Thoracic aorta (tissue), 2 donors: ENCODE results near the gene RUBCN. TPM values are rescaled to one million over a fixed set of nuclear protein-coding genes. Genes with fewer than 3 reads are reported as not detected.

Experiments
- ATAC-seq: fragments of 150-250 bp; one replicate; pipeline ENCODE4 v1.8.0; 2017; ENCODE audit warnings: low read depth; ENCODE audit not compliant: insufficient number of reproducible peaks, low FRiP score
- DNase-seq: peaks from one replicate; pipeline ENCODE4 v3.0.0-alpha.2; 2020; ENCODE audit warnings: low spot score
- H3K27ac ChIP-seq, 2 donors: fragments of 200-600 bp; sonication (generic); 1 replicate in 1 of 2; 2 replicates in 1 of 2; pipeline ENCODE4 v1.5.1; 2016; ENCODE audit warnings: mild to moderate bottlenecking in 2 of 2, moderate library complexity in 2 of 2
- H3K27me3 ChIP-seq: fragments of 200-600 bp; sonication (generic); replicated peaks from 2 replicates; pipeline ENCODE4 v1.6.0; 2016; ENCODE audit warnings: mild to moderate bottlenecking; ENCODE audit not compliant: insufficient read depth
- H3K36me3 ChIP-seq: fragments of 200-600 bp; sonication (generic); one replicate; pipeline ENCODE4 v1.5.1; 2016
- H3K4me1 ChIP-seq, 2 donors: fragments of 200-600 bp; sonication (generic); 1 replicate in 1 of 2; 2 replicates in 1 of 2; pipeline versions ENCODE4 v1.5.1 to v1.6.0; 2016; ENCODE audit warnings: low read depth in 2 of 2, mild to moderate bottlenecking in 1 of 2; ENCODE audit not compliant: control insufficient read depth in 1 of 2
- H3K4me3 ChIP-seq: fragments of 200-600 bp; sonication (generic); 2 replicates; pipeline ENCODE4 v1.5.1; 2016; ENCODE audit warnings: mild to moderate bottlenecking
- H3K9me3 ChIP-seq: fragments of 200-600 bp; sonication (generic); 2 replicates; pipeline ENCODE4 v1.5.1; 2016
- total RNA-seq, 2 donors: library from RNA; depleted of rRNA; stranded (reverse); fragments of >200 nt; gene quantifications; one replicate each; pipeline versions ENCODE4 v1.1.0 to v1.2.3, GENCODE V29; 2016
- TF ChIP-seq, protein P1 (sequence below): fragments of 200-600 bp; sonication (generic); IDR thresholded peaks from one replicate; pipeline ENCODE4 v1.5.1; 2019; ENCODE audit warnings: antibody characterized with exemption

RUBCN gene
- total RNA-seq, 2 donors from 2014 or later = 52.1 to 67.3 TPM

DNA sequence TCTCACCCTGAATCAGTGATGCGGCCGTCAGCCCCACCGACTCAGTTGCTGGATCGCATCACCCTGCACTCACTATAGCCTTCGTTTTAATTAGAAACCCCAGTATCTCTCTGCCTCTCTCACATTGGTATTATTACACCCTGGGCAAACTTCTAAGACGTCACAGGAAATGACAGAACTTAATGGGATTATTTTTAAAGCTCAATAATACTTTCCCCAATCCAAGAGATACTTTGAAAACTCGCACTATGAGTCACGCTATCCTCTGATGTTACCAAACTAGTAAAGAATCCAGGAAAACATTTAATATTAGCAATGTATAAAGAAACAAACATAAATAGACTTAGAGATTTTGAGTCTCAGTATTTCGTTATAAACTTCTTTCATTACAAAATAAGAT is 36.6 kb downstream of the RUBCN start:
- ATAC-seq (no peak), DNase-seq (no peak)
- Histone ChIP-seq H3K36me3 (peaks cover 40% of the 10 kb centered on the region), H3K27ac (no peak overlapping the region), H3K4me3 (no peak overlapping the region), H3K9me3 (no peaks in the 10 kb centered on the region), H3K27me3 (no peaks in the 10 kb centered on the region), H3K4me1 (no peaks in the 10 kb centered on the region)
- TF ChIP-seq, protein P1, sequence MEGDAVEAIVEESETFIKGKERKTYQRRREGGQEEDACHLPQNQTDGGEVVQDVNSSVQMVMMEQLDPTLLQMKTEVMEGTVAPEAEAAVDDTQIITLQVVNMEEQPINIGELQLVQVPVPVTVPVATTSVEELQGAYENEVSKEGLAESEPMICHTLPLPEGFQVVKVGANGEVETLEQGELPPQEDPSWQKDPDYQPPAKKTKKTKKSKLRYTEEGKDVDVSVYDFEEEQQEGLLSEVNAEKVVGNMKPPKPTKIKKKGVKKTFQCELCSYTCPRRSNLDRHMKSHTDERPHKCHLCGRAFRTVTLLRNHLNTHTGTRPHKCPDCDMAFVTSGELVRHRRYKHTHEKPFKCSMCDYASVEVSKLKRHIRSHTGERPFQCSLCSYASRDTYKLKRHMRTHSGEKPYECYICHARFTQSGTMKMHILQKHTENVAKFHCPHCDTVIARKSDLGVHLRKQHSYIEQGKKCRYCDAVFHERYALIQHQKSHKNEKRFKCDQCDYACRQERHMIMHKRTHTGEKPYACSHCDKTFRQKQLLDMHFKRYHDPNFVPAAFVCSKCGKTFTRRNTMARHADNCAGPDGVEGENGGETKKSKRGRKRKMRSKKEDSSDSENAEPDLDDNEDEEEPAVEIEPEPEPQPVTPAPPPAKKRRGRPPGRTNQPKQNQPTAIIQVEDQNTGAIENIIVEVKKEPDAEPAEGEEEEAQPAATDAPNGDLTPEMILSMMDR = no peak

DNA sequence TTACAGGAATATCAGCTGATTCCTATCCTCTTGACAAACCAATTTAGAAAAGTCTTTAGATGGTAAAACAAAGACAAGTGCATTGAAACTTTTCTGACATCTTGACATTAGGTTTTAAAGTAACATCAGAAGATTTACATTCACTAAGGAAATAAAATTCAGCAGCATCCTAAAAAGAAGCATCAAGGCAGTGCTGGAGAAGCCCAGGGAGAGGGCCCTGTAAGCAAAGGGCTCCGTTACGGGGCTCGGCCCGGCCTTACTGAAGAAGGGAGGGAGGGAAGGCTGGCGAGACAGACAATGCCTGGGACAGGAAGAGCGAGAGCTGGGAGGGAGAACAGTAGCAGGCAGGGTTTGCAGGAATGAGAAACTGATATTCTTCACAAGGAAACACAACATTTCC is 39.3 kb downstream of the RUBCN start:
- ATAC-seq (no peak), DNase-seq (no peak)
- TF ChIP-seq, protein P1 = no peak
- Histone ChIP-seq H3K9me3 (no peaks in the 10 kb centered on the region), H3K4me3 (no peak overlapping the region), H3K27ac (no peak overlapping the region), H3K4me1 (no peaks in the 10 kb centered on the region), H3K36me3 (peaks cover 35% of the 10 kb centered on the region), H3K27me3 (no peaks in the 10 kb centered on the region)

DNA sequence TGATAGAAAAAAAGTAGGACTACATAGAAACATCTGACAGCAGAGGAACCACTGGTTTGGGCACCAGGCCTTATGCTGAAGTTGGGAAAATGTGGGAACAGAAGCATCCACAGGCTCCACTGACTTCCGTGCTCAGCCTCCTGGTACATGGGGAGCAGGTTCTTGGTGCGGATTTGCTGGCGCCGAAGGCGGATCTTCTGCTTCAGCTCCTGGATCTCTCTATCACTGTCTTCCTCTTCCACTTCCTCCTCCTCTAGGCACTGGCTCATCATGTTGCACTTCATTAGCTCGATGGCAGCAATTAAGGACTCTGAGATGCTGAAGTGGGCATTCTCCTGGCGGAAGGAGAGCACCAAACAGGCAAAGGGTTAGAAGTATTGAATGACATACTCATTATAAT is 42.5 kb downstream of the RUBCN start:
- no peaks in the 10 kb centered on the region for H3K4me1 ChIP-seq
- H3K27ac ChIP-seq = no peak overlapping the region
- ATAC-seq (no peak), DNase-seq (no peak)
- H3K27me3 ChIP-seq = no peaks in the 10 kb centered on the region
- no peak overlapping the region for H3K4me3 ChIP-seq
- H3K36me3 ChIP-seq = peaks cover 31% of the 10 kb centered on the region
- TF ChIP-seq, protein P1 = no peak
- H3K9me3 ChIP-seq = no peaks in the 10 kb centered on the region

DNA sequence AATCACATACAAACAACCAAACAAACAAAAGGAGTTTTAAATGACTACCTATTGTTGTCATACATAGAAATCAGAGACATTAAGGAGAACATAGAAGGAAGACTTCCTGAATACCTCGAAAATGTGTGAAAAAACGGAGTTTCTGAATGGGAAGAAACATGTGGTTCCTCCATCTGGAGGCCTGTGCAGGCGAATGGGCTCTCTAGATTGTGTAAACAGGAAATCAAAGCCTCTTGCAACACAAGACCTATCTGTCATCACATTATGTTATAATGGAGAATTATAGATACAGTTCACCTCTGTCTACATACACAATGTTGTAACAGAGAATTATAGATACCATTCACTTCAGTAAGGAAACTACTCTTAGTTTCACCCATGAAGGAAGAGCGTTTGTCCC is 44.1 kb downstream of the RUBCN start:
- no peak overlapping the region for H3K27ac ChIP-seq
- no peaks in the 10 kb centered on the region for H3K4me1 ChIP-seq
- TF ChIP-seq, protein P1 = no peak
- no peak overlapping the region for H3K4me3 ChIP-seq
- H3K9me3 ChIP-seq = no peaks in the 10 kb centered on the region
- no peak for ATAC-seq
- no peaks in the 10 kb centered on the region for H3K27me3 ChIP-seq
- DNase-seq = no peak
- H3K36me3 ChIP-seq = peaks cover 26% of the 10 kb centered on the region

DNA sequence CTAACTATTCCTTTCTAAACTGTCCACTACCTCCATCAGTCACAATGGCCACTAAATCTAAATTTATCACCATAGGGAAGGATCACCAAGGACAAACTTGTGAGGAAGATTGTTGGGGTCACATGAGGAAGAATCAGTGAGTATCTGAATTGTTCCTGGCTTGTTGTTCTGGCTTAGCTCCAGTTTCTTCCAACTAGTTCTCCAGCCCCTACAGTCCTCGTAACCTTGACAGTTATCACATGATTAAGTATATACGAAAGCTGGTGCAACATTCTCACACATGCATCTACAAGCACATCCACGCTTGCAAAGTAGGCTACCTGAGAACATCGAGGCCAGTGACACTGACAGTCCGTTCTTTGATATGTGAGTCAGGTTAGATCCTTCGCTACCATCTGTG is 46.0 kb downstream of the RUBCN start:
- H3K4me1 ChIP-seq = no peaks in the 10 kb centered on the region
- no peak overlapping the region for H3K4me3 ChIP-seq
- no peak overlapping the region for H3K27ac ChIP-seq
- TF ChIP-seq, protein P1 = no peak
- DNase-seq = no peak
- H3K9me3 ChIP-seq = no peaks in the 10 kb centered on the region
- no peaks in the 10 kb centered on the region for H3K27me3 ChIP-seq
- H3K36me3 ChIP-seq = peaks cover 24% of the 10 kb centered on the region
- ATAC-seq = no peak
